Neural cell (in vitro differentiated cells): ENCODE measurements around the gene ARL3. TPM values are rescaled to one million over a fixed set of nuclear protein-coding genes. Genes with fewer than 3 reads are reported as not detected.

Experiments
- H2AFZ ChIP-seq: fragments of 200-600, 300-800 bp; sonication (generic), shearing (Covaris generic); 2 replicates; pipeline ENCODE4 v1.6.0; 2014; ENCODE audit warnings: low read depth, mild to moderate bottlenecking, antibody characterized with exemption, low read length, moderate library complexity
- H3F3A ChIP-seq: fragments of 200-600 bp; shearing (Covaris generic); 2 replicates; pipeline ENCODE4 v1.6.1; 2016; ENCODE audit warnings: mild to moderate bottlenecking, moderate library complexity, mixed read lengths, antibody characterized with exemption, low read length; ENCODE audit not compliant: insufficient read depth, poor library complexity, severe bottlenecking
- H3K27ac ChIP-seq: fragments of 200-600, 300-800 bp; sonication (generic), shearing (Covaris generic); 2 replicates; pipeline ENCODE4 v1.5.1; 2014; ENCODE audit warnings: mild to moderate bottlenecking, low read length, moderate library complexity
- H3K27me3 ChIP-seq: fragments of 300-800, 200-600 bp; sonication (generic), shearing (Covaris generic); 2 replicates; pipeline ENCODE4 v1.6.0; 2014; ENCODE audit warnings: mild to moderate bottlenecking, low read depth, low read length, moderate library complexity; ENCODE audit not compliant: insufficient read depth
- H3K36me3 ChIP-seq: fragments of 300-800, 200-600 bp; sonication (generic), shearing (Covaris generic); 2 replicates; pipeline ENCODE4 v1.5.1; 2014; ENCODE audit warnings: mild to moderate bottlenecking, antibody characterized with exemption, low read length, moderate library complexity; ENCODE audit not compliant: insufficient read depth
- H3K4me2 ChIP-seq: fragments of 300-800, 200-600 bp; sonication (generic), shearing (Covaris generic); 2 replicates; pipeline ENCODE4 v1.6.0; 2014; ENCODE audit warnings: mild to moderate bottlenecking, low read length
- H3K4me3 ChIP-seq: fragments of 300-800, 200-600 bp; sonication (generic), shearing (Covaris generic); 2 replicates; pipeline ENCODE4 v1.5.1; 2014; ENCODE audit warnings: mild to moderate bottlenecking, low read length, moderate library complexity
- H3K79me2 ChIP-seq: fragments of 200-600 bp; shearing (Covaris generic); replicated peaks from 2 replicates; pipeline ENCODE4 v1.6.0; 2014; ENCODE audit warnings: mild to moderate bottlenecking, low read length, moderate library complexity; ENCODE audit not compliant: insufficient read depth
- H3K9ac ChIP-seq: fragments of 300-800, 200-600 bp; sonication (generic), shearing (Covaris generic); 2 replicates; pipeline ENCODE4 v1.6.1; 2016; ENCODE audit warnings: mild to moderate bottlenecking, low read length, mixed read lengths
- H3K9me2 ChIP-seq: fragments of 200-600 bp; shearing (Covaris generic); 2 replicates; pipeline ENCODE4 v1.6.1; 2016; ENCODE audit warnings: mild to moderate bottlenecking, low read length, mixed read lengths; ENCODE audit not compliant: insufficient read depth
- H3K9me3 ChIP-seq: fragments of 200-600, 300-800 bp; sonication (generic), shearing (Covaris generic); 2 replicates; pipeline ENCODE4 v1.6.1; 2016; ENCODE audit warnings: mild to moderate bottlenecking, mixed run types, low read length, moderate library complexity, mixed read lengths
- H4K20me1 ChIP-seq: fragments of 200-600 bp; shearing (Covaris generic); 2 replicates; pipeline ENCODE4 v1.6.1; 2016; ENCODE audit warnings: mild to moderate bottlenecking, mixed run types; ENCODE audit not compliant: insufficient read depth
- CTCF ChIP-seq: fragments of 450-650 bp; IDR thresholded peaks from 2 replicates; pipeline ENCODE4 v1.5.1; 2014; ENCODE audit warnings: antibody characterized with exemption, mild to moderate bottlenecking, moderate library complexity; ENCODE audit not compliant: poor library complexity, severe bottlenecking
- EP300 ChIP-seq: fragments of 450-650 bp; conservative IDR thresholded peaks from 2 replicates; pipeline ENCODE4 v1.6.1; 2014; ENCODE audit warnings: antibody characterized with exemption, mild to moderate bottlenecking, moderate library complexity; ENCODE audit not compliant: poor library complexity, severe bottlenecking
- EZH2 ChIP-seq: fragments of 200-600, 300-800 bp; shearing (Covaris generic), sonication (generic); IDR thresholded peaks from 2 replicates; pipeline ENCODE4 v1.6.1; 2014; ENCODE audit warnings: antibody characterized with exemption, low read length, borderline replicate concordance, mild to moderate bottlenecking; ENCODE audit not compliant: insufficient read depth, poor library complexity, severe bottlenecking
- POLR2AphosphoS5 ChIP-seq: IDR thresholded peaks from 2 replicates; pipeline ENCODE4 v1.6.1; 2012
- RAD21 ChIP-seq: fragments of 450-650 bp; conservative IDR thresholded peaks from 2 replicates; pipeline ENCODE4 v1.6.1; 2014; ENCODE audit warnings: antibody characterized with exemption, mild to moderate bottlenecking, moderate library complexity
- REST ChIP-seq: IDR thresholded peaks from 2 replicates; pipeline ENCODE4 v1.6.1; 2012; ENCODE audit warnings: borderline replicate concordance
- SMC3 ChIP-seq: fragments of 450-650 bp; conservative IDR thresholded peaks from 2 replicates; pipeline ENCODE4 v1.6.1; 2014; ENCODE audit warnings: antibody characterized with exemption, mild to moderate bottlenecking, moderate library complexity; ENCODE audit not compliant: poor library complexity
- TAF1 ChIP-seq: IDR thresholded peaks from 2 replicates; pipeline ENCODE4 v1.6.1; 2012; ENCODE audit warnings: low read depth
- polyA plus RNA-seq: library from polyadenylated mRNA; depleted of rRNA; stranded (reverse); fragments of >200 nt; gene quantifications from 2 replicates; pipeline ENCODE4 v1.2.3, GENCODE V29; 2014

Gene ARL3
- polyA plus RNA-seq, 1 donor from 2014 or later = 56.0 TPM

- TF ChIP-seq CTCF (peak; percentile 48), RAD21 (no peak), POLR2AphosphoS5 (no peak), TAF1 (no peak), EZH2 (no peak)
- Histone ChIP-seq H3K36me3 (peaks cover 5% of the 10 kb centered on the region), H3K4me2 (no peak overlapping the region), H3K79me2 (no peaks in the 10 kb centered on the region), H3F3A (peaks cover 5% of the 10 kb centered on the region), H3K4me3 (no peak overlapping the region), H3K9me3 (no peaks in the 10 kb centered on the region), H2AFZ (no peak overlapping the region), H4K20me1 (no peaks in the 10 kb centered on the region), H3K9ac (no peak overlapping the region), H3K27me3 (no peaks in the 10 kb centered on the region), H3K9me2 (no peaks in the 10 kb centered on the region), H3K27ac (no peak overlapping the region)
Observed at GRCh38 chr10:102678842-102679289, 35.3 kb downstream of the ARL3 start.

GRCh38 chr10:102678068-102678400, 36.2 kb downstream of the ARL3 start:
- Histone ChIP-seq H3K9me3 (no peaks in the 10 kb centered on the region), H2AFZ (no peak overlapping the region), H3K9me2 (no peaks in the 10 kb centered on the region), H3F3A (peaks cover 5% of the 10 kb centered on the region), H3K9ac (no peak overlapping the region), H3K27ac (no peak overlapping the region), H3K36me3 (peaks cover 5% of the 10 kb centered on the region), H3K79me2 (no peaks in the 10 kb centered on the region), H3K4me2 (no peak overlapping the region), H3K4me3 (no peak overlapping the region), H4K20me1 (no peaks in the 10 kb centered on the region), H3K27me3 (no peaks in the 10 kb centered on the region)
- TF ChIP-seq TAF1 (no peak), RAD21 (no peak), SMC3 (no peak), EZH2 (no peak), EP300 (no peak), CTCF (no peak), REST (no peak)
